OCI-LY1 (cell line): ENCODE results near the gene ASPSCR1.
A peak's percentile ranks its signal among the peaks of the same experiment; 100 is the strongest.

Source experiments
- H2AFZ ChIP-seq: fragments of 200-600 bp; sonication (generic), shearing (Covaris generic); 2 replicates; pipeline ENCODE4 v1.6.0; 2014; ENCODE audit warnings: antibody characterized with exemption, mild to moderate bottlenecking, low read length
- H3F3A ChIP-seq: fragments of 200-600 bp; sonication (generic), shearing (Covaris generic); 2 replicates; pipeline ENCODE4 v1.6.0; 2014; ENCODE audit warnings: mild to moderate bottlenecking, antibody characterized with exemption, low read length, moderate library complexity; ENCODE audit not compliant: insufficient read depth
- H3K27ac ChIP-seq: fragments of 200-600 bp; sonication (generic); 2 replicates; pipeline ENCODE4 v1.5.1; 2014; ENCODE audit warnings: low read length, mixed run types, mild to moderate bottlenecking, low read depth; ENCODE audit not compliant: poor library complexity, severe bottlenecking
- H3K27me3 ChIP-seq: fragments of 200-600 bp; sonication (generic); 2 replicates; pipeline ENCODE4 v1.6.0; 2014; ENCODE audit warnings: antibody characterized with exemption, mild to moderate bottlenecking, low read length, moderate library complexity; ENCODE audit not compliant: insufficient read depth
- H3K36me3 ChIP-seq: fragments of 200-600 bp; sonication (generic); 2 replicates; pipeline ENCODE4 v1.6.1; 2014; ENCODE audit warnings: mild to moderate bottlenecking, antibody characterized with exemption, low read length, moderate library complexity, mixed read lengths; ENCODE audit not compliant: insufficient read depth
- H3K4me1 ChIP-seq: fragments of 200-600 bp; sonication (generic); 2 replicates; pipeline ENCODE4 v1.5.1; 2014; ENCODE audit warnings: mild to moderate bottlenecking, low read length, moderate library complexity; ENCODE audit not compliant: insufficient read depth, severe bottlenecking
- H3K4me2 ChIP-seq: fragments of 200-600 bp; sonication (generic), shearing (Covaris generic); 2 replicates; pipeline ENCODE4 v1.6.1; 2014; ENCODE audit warnings: low read length
- H3K4me3 ChIP-seq: fragments of 200-600 bp; sonication (generic); 2 replicates; pipeline ENCODE4 v1.5.1; 2014; ENCODE audit warnings: low read length, low read depth, mild to moderate bottlenecking, mixed read lengths; ENCODE audit not compliant: poor library complexity, severe bottlenecking
- H3K79me2 ChIP-seq: fragments of 200-600 bp; shearing (Covaris generic); 2 replicates; pipeline ENCODE4 v1.6.1; 2016; ENCODE audit warnings: mixed run types, low read length, mixed read lengths; ENCODE audit not compliant: insufficient read depth
- H3K9ac ChIP-seq: fragments of 200-600 bp; sonication (generic), shearing (Covaris generic); 2 replicates; pipeline ENCODE4 v1.6.1; 2014; ENCODE audit warnings: mild to moderate bottlenecking, low read length, mixed read lengths
- H3K9me2 ChIP-seq: fragments of 200-600 bp; sonication (generic), shearing (Covaris generic); 2 replicates; pipeline ENCODE4 v1.6.1; 2014; ENCODE audit warnings: low read depth, mild to moderate bottlenecking, low read length, mixed read lengths
- H3K9me3 ChIP-seq: fragments of 200-600 bp; shearing (Covaris generic); 2 replicates; pipeline ENCODE4 v1.6.1; 2014; ENCODE audit warnings: low read length, mixed read lengths
- H4K20me1 ChIP-seq: fragments of 200-600 bp; sonication (generic), shearing (Covaris generic); 2 replicates; pipeline ENCODE4 v1.6.0; 2016; ENCODE audit warnings: mild to moderate bottlenecking, low read length; ENCODE audit not compliant: insufficient read depth
- CTCF ChIP-seq: fragments of 200-600 bp; sonication (generic), shearing (Covaris generic); IDR thresholded peaks from 2 replicates; pipeline ENCODE4 v1.5.1; 2017; ENCODE audit warnings: mild to moderate bottlenecking, antibody characterized with exemption, low read length, moderate library complexity, mixed read lengths
- EZH2 ChIP-seq: fragments of 200-600 bp; sonication (generic), shearing (Covaris generic); IDR thresholded peaks from 2 replicates; pipeline ENCODE4 v1.8.0; 2017; ENCODE audit warnings: borderline replicate concordance, mixed run types, mild to moderate bottlenecking, antibody characterized with exemption, low read length, moderate library complexity, mixed read lengths

The ASPSCR1 gene

GRCh38 chr17:81977211-81977808, at the start of gene ASPSCR1:
TSS of gene ASPSCR1 (plus strand) at chr17:81977629. CDS start at chr17:81977647, 18 bp downstream.
- H3K27ac ChIP-seq = peak within 1 kb of the TSS; percentile 22
- H3F3A ChIP-seq = no peaks in the 10 kb centered on the region
- H3K4me2 ChIP-seq = peak within 1 kb of the TSS; percentile 71
- H3K4me3 ChIP-seq = peak within 1 kb of the TSS; percentile 97
- H4K20me1 ChIP-seq = no peaks in the 10 kb centered on the region
- peaks cover 8% of the 10 kb centered on the region; the same call in 1 of the 2 replicates for H3K36me3 ChIP-seq
- no peaks in the 10 kb centered on the region for H3K79me2 ChIP-seq
- no peaks in the 10 kb centered on the region for H3K9me2 ChIP-seq
- peak within 1 kb of the TSS; percentile 39; the same call in 1 of the 2 replicates for H2AFZ ChIP-seq
- peak within 1 kb of the TSS; percentile 93 for H3K9ac ChIP-seq
- H3K9me3 ChIP-seq = no peaks in the 10 kb centered on the region; the same call in 1 of the 2 replicates
- no peaks in the 10 kb centered on the region; the same call in 1 of the 2 replicates for H3K27me3 ChIP-seq
- no peak for TF ChIP-seq EZH2
- no peak for TF ChIP-seq CTCF
- peaks cover 17% of the 10 kb centered on the region for H3K4me1 ChIP-seq

- TF ChIP-seq EZH2 (no peak), CTCF (peak; percentile 65)
- Histone ChIP-seq H3K9ac (peak within 1 kb of the TSS; percentile 90), H3K27ac (peak within 1 kb of the TSS; percentile 74), H4K20me1 (no peaks in the 10 kb centered on the region), H3K79me2 (peaks cover 24% of the 10 kb centered on the region), H3K36me3 (no peaks in the 10 kb centered on the region), H3K9me3 (no peaks in the 10 kb centered on the region), H3F3A (no peaks in the 10 kb centered on the region), H3K4me2 (peak within 1 kb of the TSS; percentile 79), H2AFZ (no peak within 1 kb of the TSS), H3K9me2 (no peaks in the 10 kb centered on the region), H3K4me1 (peaks cover 36% of the 10 kb centered on the region), H3K4me3 (peak within 1 kb of the TSS; percentile 86), H3K27me3 (no peaks in the 10 kb centered on the region)
Measured at GRCh38 chr17:81927653-81928543, 49.5 kb upstream of the ASPSCR1 start, which contains the start of gene MAFG. TSS of gene MAFG (minus strand) at chr17:81927735. CDS start at chr17:81923185, 4,550 bp downstream.

- no peak overlapping the region for H3K27ac ChIP-seq
- no peaks in the 10 kb centered on the region for H3K9me3 ChIP-seq
- no peaks in the 10 kb centered on the region for H3K36me3 ChIP-seq
- H3K27me3 ChIP-seq = no peaks in the 10 kb centered on the region; the same call in 1 of the 2 replicates
- no peaks in the 10 kb centered on the region for H3K9me2 ChIP-seq
- peaks cover 24% of the 10 kb centered on the region for H3K79me2 ChIP-seq
- peaks cover 33% of the 10 kb centered on the region for H3K4me1 ChIP-seq
- no peaks in the 10 kb centered on the region for H4K20me1 ChIP-seq
- H3K9ac ChIP-seq = peak overlapping the region; percentile 20; the same call in 1 of the 2 replicates
- H3K4me3 ChIP-seq = peak overlapping the region; percentile 43
- no peak overlapping the region for H2AFZ ChIP-seq
- TF ChIP-seq EZH2 (no peak), CTCF (no peak)
- peak overlapping the region; percentile 50 for H3K4me2 ChIP-seq
- no peaks in the 10 kb centered on the region for H3F3A ChIP-seq
Measured at GRCh38 chr17:81928544-81929252, 48.7 kb upstream of the ASPSCR1 start.
